Body of pancreas (tissue), 4 donors: ENCODE data around the gene IFI27L1. TPM values are rescaled to one million over a fixed set of nuclear protein-coding genes. Genes with fewer than 3 reads are reported as not detected.
A peak's percentile ranks its signal among the peaks of the same experiment; 100 is the strongest.

ENCODE experiments used
- ATAC-seq: fragments of 150-250 bp; one replicate; pipeline ENCODE4 v1.9.1; 2016
- DNase-seq, 4 donors: peaks; one replicate each; pipeline ENCODE4 v3.0.0-alpha.2; 2019
- H3K27ac ChIP-seq, 4 donors: fragments of 200-600 bp; sonication (generic); 1 replicate in 3 of 4; 2 replicates in 1 of 4; pipeline versions ENCODE4 v1.5.1 to v1.6.1; 2016 to 2019; ENCODE audit warnings: mild to moderate bottlenecking in 1 of 4, mixed read lengths in 1 of 4, moderate library complexity in 1 of 4
- H3K27me3 ChIP-seq, 2 donors: fragments of 200-600 bp; sonication (generic); one replicate each; pipeline ENCODE4 v1.6.0; 2016; ENCODE audit warnings: mild to moderate bottlenecking in 1 of 2
- H3K36me3 ChIP-seq, 2 donors: fragments of 200-600 bp; sonication (generic); replicated peaks in 1 of 2; 2 replicates each; pipeline ENCODE4 v1.5.1; 2016; ENCODE audit warnings: low read depth in 2 of 2; ENCODE audit not compliant: insufficient read depth in 1 of 2
- H3K4me1 ChIP-seq: fragments of 200-600 bp; sonication (generic); one replicate; pipeline ENCODE4 v1.6.0; 2016
- H3K4me3 ChIP-seq, 2 donors: fragments of 200-600 bp; sonication (generic); 1 replicate in 1 of 2; 2 replicates in 1 of 2; pipeline ENCODE4 v1.5.1; 2016 to 2019
- H3K9me3 ChIP-seq, 3 donors: fragments of 200-600 bp; sonication (generic); 1 replicate in 2 of 3; 2 replicates in 1 of 3; pipeline ENCODE4 v1.5.1; 2016
- POLR2A ChIP-seq, 3 donors: fragments of 450-650 bp; IDR thresholded peaks; one replicate each; pipeline ENCODE4 v1.6.1; 2016; ENCODE audit warnings: antibody characterized with exemption in 3 of 3, mild to moderate bottlenecking in 2 of 3
- WGBS, 2 donors: methylation state at CpG; one replicate each; pipeline ENCODE4 v1.1.5; 2017; 5-methylcytosine and 5-hydroxymethylcytosine counted together
- intact Hi-C: fragments of 100-400 bp; cut with DNase I; formaldehyde crosslinking; loops from one replicate; pipeline ENCODE4 v1.15.1; 2023
- total RNA-seq, 2 donors: library from RNA; depleted of rRNA; stranded (reverse); fragments of >200 nt; gene quantifications; one replicate each; pipeline ENCODE4 v1.1.0, GENCODE V29; 2016
- TF ChIP-seq, protein P1 (sequence below), 7 experiments: fragments of 450-650 bp in 4 of 7; fragments of 200-600 bp in 3 of 7; sonication (generic) in 3 of 7; IDR thresholded peaks; one replicate each; pipeline ENCODE4 v1.5.1; 2016 to 2019; ENCODE audit warnings: antibody characterized with exemption in 7 of 7

The IFI27L1 gene
- total RNA-seq, 2 donors from 2014 or later = 3.4 to 5.6 TPM

DNA sequence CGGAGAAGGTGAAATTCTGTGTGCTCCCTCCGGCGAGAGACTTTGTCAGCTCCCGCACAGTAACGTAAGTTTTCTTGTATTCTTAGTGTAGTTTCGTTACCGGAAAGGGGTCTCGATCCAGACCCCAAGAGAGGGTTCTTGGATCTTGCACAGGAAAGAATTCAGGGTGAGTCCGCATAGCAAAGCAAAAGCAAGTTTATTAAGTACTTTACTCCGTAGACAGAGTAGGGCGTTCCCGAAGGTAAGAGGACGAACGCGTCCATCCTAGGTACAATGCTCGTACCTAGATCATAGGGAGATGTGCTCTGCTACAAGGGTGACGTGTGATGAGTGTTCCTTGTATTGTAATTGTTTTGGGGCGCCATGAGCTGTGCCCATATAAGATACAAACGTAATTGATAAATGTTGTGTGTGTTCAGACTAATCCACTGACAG lies 293 bp downstream of the IFI27L1 start:
- Histone ChIP-seq H3K9me3 (no peaks in the 10 kb centered on the region), H3K4me3 (peak overlapping the region in 1 of 2 donors; percentile 82), H3K36me3 (no peaks in the 10 kb centered on the region), H3K4me1 (peaks cover 43% of the 10 kb centered on the region), H3K27ac (peak overlapping the region; percentile 73 to 92 (median 84)), H3K27me3 (no peaks in the 10 kb centered on the region)
- ATAC-seq = peak; percentile 27
- TF ChIP-seq, protein P1, sequence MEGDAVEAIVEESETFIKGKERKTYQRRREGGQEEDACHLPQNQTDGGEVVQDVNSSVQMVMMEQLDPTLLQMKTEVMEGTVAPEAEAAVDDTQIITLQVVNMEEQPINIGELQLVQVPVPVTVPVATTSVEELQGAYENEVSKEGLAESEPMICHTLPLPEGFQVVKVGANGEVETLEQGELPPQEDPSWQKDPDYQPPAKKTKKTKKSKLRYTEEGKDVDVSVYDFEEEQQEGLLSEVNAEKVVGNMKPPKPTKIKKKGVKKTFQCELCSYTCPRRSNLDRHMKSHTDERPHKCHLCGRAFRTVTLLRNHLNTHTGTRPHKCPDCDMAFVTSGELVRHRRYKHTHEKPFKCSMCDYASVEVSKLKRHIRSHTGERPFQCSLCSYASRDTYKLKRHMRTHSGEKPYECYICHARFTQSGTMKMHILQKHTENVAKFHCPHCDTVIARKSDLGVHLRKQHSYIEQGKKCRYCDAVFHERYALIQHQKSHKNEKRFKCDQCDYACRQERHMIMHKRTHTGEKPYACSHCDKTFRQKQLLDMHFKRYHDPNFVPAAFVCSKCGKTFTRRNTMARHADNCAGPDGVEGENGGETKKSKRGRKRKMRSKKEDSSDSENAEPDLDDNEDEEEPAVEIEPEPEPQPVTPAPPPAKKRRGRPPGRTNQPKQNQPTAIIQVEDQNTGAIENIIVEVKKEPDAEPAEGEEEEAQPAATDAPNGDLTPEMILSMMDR (IDR thresholded peaks at IDR 0.05) = no peak
- TF ChIP-seq POLR2A (IDR thresholded peaks at IDR 0.05) = no peak
- WGBS, 2 donors = 0 to 1% methylated on average over 14 to 19 of the region's 19 CpGs
- DNase-seq = peak in 1 of 4 donors; percentile 11
- intact Hi-C loops = no loop called here

DNA sequence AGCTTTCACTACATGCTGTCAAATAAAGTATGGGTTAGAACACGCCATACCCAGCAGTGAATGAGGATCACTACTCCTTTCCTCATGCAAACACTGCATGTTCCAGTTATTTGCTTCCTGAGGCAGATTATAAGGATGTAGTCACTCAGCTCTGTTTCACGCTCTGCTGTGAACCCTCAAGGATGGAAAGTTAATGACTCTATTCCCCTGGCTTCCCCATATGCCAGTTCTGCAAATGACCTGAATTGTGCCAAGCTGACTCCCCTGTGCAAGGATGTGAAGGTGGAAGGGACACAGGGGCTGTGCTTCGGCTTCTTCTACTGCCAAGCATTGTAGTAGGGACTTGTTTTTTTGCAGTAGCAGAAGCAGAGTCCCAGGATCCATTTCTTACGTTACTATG lies 6.8 kb downstream of the IFI27L1 start:
- Histone ChIP-seq H3K36me3 (no peaks in the 10 kb centered on the region), H3K27me3 (no peaks in the 10 kb centered on the region), H3K9me3 (no peaks in the 10 kb centered on the region), H3K4me3 (no peak overlapping the region), H3K27ac (no peak overlapping the region), H3K4me1 (no peaks in the 10 kb centered on the region)
- WGBS, 2 donors = 97 to 98% methylated on average over 4 of the region's 4 CpGs
- DNase-seq (no peak), ATAC-seq (no peak)
- TF ChIP-seq POLR2A (IDR thresholded peaks at IDR 0.05) = no peak
- TF ChIP-seq, protein P1 (IDR thresholded peaks at IDR 0.05) = no peak
- intact Hi-C loops = no loop called here

DNA sequence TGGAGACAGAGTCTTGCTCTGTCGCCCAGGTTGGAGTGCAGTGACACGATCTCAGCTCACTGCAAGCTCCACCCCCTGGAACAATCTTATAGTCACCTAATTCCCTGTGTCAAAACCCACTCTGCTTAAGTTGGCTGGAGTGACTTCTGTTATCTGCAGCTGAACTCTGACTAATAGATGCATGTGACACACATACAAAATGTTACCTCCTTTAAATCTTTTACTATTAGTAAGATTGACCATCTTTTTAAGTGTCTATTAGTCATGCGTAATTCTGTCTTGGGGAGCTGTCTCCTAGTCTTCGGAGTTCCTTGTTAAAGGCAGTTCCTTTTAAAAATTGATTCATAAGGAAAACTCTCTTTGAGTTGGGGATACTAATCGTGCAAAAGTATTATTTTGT lies 7.4 kb downstream of the IFI27L1 start:
- H3K4me3 ChIP-seq = no peak overlapping the region
- no peak overlapping the region for H3K27ac ChIP-seq
- no peaks in the 10 kb centered on the region for H3K27me3 ChIP-seq
- TF ChIP-seq POLR2A (IDR thresholded peaks at IDR 0.05) = no peak
- TF ChIP-seq, protein P1 (IDR thresholded peaks at IDR 0.05) = no peak
- DNase-seq (no peak), ATAC-seq (no peak)
- intact Hi-C loops = no loop called here
- H3K36me3 ChIP-seq = no peaks in the 10 kb centered on the region
- H3K4me1 ChIP-seq = no peaks in the 10 kb centered on the region
- WGBS, 2 donors = 86 to 93% methylated on average over 5 of the region's 5 CpGs
- H3K9me3 ChIP-seq = no peaks in the 10 kb centered on the region

DNA sequence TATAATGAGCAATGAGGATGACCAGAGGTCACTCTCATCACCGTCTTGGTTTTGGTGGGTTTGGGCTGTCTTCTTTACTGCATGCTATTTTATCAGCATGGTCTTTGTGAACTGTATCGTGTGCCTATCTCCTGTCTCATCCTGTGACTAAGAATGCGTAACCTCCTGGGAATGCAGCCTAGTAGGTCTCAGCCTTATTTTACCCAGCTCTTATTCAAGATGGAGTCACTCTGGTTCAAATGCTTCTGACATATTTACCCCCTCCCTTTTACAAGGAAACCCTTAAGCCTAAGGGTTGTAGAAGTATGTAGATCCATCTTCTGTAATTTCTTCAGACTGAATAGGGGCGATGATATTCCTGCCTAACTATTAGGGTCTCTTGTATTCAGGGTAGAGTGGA lies 8.4 kb downstream of the IFI27L1 start:
- Histone ChIP-seq H3K9me3 (no peaks in the 10 kb centered on the region), H3K27me3 (no peaks in the 10 kb centered on the region), H3K4me1 (no peaks in the 10 kb centered on the region), H3K27ac (no peak overlapping the region), H3K36me3 (no peaks in the 10 kb centered on the region), H3K4me3 (no peak overlapping the region)
- ATAC-seq (no peak), DNase-seq (no peak)
- intact Hi-C loops = no loop called here
- TF ChIP-seq POLR2A (IDR thresholded peaks at IDR 0.05) = no peak
- TF ChIP-seq, protein P1 (IDR thresholded peaks at IDR 0.05) = no peak
- 93 to 94% methylated on average over 4 of the region's 4 CpGs for WGBS, 2 donors

DNA sequence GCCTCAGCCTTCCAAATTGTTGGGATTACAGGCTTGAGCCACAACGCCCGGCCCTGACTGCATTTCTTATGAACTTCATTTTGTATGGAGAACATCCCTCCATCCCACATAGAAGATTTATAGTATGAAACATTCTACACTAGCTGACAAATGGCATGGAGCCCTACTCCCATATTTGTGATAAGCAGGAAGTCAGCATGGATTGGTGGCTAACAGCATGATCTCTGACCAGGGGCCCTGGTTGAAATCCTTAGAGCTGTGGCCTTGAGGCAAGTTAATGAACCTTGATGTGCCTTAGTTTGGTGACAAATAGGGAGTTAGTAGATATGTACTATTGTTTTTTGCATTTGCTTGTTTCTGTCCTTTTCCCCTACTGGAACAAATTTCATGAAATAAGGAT lies 12.3 kb downstream of the IFI27L1 start:
- Histone ChIP-seq H3K36me3 (no peaks in the 10 kb centered on the region), H3K9me3 (no peaks in the 10 kb centered on the region), H3K4me3 (no peak overlapping the region), H3K4me1 (no peaks in the 10 kb centered on the region), H3K27me3 (no peaks in the 10 kb centered on the region), H3K27ac (no peak overlapping the region)
- TF ChIP-seq, protein P1 (IDR thresholded peaks at IDR 0.05) = no peak
- TF ChIP-seq POLR2A (IDR thresholded peaks at IDR 0.05) = no peak
- WGBS, 2 donors = 93 to 100% methylated on average over 2 of the region's 2 CpGs
- DNase-seq (no peak), ATAC-seq (no peak)
- intact Hi-C loops = no loop called here
